Iris pigment epithelial cell (primary cell): ENCODE data around the gene TCF4.

Experiments used
- DNase-seq: peaks from one replicate; pipeline ENCODE4 v3.0.0-alpha.2; 2011; ENCODE audit warnings: low read depth

The TCF4 gene

DNA sequence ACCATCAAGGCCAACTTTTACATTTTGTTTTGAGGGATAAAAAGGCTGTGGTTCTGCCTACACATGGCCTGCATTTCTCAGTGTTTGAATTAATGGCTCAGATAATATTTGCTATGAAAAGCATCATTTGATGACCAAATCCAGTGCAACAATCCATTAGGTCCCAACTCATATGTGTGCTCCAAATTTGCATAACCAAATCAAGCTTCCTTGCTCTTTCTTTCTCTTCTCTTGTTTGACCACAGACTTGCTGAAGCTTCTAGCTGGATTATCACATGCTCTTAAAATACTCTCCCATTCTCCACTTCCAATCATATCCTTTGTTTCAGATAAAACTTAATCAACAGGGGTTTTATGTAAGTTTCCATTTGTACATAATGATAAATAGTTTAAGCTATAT is 147.0 kb downstream of the TCF4 start:
- no peak for DNase-seq

DNA sequence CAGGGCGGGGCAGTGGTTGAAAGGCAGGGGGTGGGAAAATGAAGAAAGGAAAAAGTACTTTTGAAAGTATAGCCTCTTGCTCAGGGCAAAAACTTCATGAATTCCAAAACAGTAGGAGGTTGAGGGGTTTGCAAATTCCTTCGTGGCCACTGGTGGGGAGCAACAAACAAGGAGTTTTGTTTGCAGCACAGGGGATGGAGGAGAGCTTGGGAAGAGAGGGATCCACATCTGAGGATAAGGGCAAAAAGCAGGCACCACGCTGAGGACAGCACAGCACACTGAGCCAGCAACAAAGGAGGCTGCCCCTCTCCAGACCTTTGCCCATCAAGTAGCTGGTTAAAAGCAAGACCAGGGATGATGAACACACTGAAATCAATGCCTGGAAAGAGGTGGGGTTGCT is 148.9 kb downstream of the TCF4 start:
- no peak for DNase-seq

DNA sequence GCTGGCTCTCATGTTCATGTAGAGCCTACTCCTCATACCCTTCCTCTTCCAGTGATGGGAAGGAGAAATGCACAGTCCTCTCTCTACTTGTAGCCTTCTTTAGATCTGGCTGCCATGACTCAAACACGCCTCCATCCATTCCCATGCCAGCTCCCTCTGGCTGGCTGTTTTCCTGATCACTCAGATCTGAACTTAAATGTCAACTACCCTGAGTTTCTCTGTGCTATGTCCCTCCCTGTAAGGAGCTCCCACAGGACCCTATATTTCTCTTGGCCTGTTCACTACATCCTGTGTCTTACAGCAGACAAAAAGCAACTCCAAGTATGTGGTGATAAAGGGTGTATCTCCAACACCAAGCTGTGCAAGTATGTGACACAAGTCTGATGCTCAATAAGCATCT is 152.4 kb downstream of the TCF4 start:
- DNase-seq: no peak

DNA sequence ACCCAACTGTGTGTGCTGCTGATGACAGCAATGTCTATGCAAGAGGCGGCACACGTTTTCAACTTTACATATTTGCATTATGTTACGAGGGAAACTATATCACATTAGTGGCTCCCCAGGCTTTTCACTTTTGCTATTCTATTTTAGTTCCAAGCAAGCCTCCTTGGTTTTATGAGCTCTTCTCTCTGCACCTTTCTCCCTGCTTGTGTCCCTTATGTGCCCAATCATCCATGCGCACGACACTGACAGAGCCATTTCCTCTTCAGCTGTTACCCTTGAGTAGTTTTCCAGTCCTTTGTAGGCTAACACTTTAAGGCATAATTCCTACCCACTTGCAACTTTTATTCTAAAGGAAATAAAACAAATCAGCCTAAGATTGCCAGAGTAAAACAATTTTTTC is 154.3 kb downstream of the TCF4 start:
- no peak for DNase-seq

DNA sequence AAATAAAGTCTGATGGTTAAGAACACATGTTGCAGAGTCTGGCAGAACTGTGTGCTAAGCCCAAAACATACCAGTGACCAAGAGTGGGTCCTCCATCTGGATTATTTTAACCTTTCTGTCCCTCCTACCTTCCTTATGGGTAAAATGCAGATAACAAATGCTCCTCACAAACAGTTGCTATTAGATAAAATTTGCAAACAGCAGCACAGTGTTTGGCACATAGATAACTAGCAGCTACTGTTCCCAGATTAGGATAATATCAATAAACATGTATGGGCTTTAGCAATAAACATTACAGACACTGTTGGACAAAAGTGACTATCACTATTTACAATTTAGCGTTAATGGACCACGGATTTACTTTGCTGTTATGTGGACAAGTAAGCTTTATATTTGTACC is 154.9 kb downstream of the TCF4 start:
- DNase-seq: no peak

DNA sequence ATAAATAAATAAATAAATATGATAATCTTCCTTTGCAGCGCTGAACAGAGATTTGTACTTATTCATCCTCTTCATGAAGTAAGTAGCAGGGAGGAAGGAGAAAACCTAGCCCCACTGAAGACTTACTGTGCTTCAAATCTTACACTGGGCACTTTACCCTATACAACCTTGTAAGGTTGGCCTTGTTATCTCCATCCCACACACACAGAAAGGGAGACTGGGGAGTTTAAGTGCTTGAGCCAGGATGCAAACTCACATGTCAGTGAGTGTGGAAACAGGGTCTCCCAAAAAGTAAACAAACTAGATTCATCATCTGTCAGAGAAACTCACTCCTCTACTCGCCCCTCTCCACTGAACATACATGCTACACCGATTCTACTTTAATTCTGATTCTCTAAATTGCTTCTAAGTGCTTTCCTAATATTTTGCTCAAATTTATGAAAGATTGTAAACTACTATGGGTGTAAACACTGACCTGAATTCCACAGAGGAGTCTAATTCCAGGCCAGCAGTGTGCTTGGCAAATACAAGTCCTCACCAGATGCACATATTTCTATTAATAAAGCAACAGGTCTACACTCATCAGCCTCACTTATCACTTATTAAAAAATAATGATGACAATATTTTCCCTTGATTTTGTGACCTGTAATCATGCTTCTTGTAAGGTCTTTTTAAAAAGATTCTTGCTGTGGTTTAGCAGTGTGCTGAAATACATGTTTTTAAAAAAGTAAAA is 155.5 kb downstream of the TCF4 start:
- DNase-seq: no peak

DNA sequence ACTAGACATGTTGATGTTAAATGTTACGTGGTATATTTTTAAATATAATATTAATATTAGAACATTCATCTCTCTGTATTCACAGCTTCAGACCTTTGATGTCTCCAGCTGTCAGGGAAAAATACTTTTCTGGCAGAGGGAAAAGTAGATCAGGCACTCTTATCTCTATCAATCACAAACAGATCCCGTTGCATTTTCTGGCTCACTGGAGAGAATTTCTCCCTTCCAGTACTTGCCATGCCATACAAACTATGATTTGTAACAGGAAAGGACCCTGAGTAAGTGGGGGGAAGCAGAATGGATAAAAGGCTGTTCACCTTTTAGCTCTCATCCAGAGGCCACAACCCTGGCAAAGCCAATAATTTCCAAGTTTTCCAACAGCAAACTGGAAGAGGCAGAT is 158.0 kb downstream of the TCF4 start:
- no peak for DNase-seq

DNA sequence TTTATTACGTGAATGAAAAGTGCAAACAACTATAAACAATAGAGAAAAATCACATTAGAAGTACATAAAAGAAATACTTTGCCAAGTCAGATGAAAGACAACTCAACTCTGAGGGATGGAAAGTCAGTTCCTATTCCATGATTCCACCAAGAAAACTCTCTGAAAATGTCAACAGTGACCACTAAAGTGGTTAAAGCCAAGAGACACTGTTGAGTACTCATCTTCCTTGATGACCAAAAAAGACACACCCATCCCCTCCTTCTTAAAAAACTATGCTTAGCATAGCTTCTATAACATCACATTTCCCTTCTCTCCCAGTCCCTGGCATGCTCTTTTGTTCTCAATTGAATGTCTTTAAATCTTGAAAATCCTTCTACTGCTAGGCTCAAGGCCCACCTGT is 160.0 kb downstream of the TCF4 start:
- no peak for DNase-seq

DNA sequence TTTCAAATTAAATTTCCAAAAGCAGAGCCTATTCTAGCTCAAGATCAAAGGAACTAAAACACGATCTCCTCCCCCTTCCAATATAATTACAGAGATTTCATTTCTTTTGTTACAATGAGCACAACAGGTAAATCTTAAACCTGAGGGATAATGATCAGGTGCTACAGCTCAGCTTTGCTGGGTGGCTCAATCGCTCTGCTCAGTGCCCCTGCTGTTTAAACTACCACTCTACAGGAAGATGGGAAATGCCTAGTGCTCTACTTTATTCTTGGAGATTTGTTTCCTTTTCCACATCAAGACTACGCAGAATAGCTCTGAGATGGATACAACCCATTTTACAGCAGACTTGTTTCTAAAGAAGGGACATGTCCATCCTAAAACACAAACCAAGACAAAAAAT is 162.3 kb downstream of the TCF4 start:
- DNase-seq: no peak

DNA sequence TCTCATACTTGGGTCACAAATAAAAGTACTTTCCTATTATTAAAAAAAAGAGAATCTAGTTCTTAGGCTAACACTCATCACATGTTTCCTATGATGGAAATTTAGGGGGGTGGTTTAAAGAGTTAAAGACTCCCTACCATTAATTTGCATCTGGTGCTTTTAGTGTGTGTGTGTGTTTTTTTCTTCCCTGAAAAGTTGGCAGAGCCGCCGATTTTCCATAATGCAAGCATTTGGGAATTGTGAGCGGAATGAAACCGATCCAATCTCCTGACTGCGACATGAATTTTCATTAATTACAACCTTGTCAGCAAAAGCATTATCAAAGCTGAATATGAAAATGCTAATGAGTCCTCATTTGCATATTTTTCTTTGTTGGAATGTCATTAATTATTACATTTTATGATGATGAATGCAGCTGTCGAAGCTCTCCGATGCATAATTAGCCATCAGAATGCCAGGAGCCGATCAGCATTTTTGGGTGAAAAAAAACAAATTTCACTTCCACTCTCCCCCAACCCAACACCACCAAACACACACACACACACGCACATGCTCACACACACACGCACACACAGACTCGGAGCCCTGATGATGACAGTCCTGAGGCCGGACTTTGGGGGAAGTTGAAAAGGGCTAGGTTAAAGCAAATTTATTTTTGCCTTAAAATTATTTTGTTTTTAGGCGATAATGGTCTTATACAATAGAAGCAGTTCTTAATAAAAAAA is 165.4 kb downstream of the TCF4 start:
- no peak for DNase-seq

DNA sequence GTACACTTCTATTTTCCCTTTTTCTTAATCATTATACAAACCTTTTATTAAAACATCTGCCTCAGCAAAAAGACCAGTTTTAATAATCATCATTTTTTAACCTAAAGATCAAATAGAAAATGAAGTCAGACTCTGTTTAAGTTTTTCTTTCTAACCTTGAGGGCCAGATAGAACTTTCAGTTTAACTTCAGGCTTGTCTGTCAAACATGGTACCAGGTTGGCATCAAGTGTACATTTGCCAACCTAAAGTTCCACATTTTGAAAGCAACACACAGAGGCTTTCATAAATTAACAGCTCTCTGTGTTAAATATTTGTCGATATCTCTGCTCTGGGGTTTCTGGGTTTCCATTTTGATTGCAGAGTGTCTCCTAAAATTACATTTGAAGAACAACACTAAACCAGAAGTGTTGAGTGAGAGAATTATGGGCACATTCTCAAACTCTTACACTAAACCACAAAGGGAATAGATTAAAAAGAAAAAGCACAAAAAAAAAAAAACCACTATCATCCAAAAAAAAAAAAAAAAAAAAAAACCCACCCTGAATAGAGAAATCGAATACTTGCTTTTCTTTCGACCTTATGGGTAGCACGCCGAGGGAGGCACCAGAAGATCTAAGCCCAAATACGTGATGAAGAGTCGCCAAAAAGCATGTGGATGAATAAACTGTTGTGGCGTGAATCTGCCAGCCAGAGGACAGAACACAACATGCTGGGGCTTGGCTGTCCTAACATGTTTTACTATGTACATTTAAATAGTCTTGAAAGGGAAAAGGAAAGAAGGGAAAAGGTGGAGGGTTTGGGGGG is 166.2 kb downstream of the TCF4 start:
- no peak for DNase-seq

DNA sequence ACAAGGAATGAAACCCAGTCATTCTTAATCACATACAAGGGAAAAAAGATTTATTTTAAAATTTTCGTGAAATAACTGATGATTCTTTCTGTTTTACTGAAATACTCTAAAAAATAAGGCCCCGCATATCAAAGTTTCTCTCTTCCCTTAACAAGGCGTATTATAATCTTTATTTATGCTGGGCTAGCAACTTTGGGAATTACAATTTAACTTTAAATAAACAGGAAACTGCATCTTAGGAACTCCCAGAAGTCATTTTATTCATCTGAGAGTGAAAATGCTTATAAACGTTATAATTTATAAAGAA is 166.7 kb downstream of the TCF4 start:
- DNase-seq: no peak

DNA sequence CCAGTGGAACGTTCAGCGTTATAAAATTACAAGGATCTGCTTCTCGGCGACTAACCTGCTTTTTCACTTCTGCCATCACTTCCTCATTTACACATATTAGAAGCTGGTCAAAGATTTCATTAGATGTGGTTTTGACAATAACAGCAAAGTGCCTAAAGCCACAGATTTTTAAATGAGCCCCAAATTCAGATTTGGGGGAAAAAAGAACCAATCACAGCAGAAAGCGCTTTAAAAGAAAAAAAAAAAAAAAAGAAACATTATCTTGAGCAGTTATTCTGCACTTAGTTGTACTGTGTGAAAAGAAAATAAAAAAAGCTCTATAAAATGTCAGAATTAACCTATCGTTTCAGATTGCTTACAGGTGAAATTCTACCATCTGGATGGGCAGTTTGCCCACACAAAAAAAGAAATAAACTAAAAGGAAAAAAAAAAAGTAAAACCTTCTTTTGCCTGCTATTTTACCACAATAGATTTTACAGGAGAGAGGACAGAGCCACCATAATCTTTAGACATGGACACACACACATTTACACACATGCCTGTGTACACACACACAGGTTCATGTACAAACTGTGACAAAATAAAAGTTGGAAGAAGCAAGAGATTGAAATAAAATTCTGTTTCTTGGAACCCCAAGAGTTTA is 167.2 kb downstream of the TCF4 start:
- DNase-seq: no peak

DNA sequence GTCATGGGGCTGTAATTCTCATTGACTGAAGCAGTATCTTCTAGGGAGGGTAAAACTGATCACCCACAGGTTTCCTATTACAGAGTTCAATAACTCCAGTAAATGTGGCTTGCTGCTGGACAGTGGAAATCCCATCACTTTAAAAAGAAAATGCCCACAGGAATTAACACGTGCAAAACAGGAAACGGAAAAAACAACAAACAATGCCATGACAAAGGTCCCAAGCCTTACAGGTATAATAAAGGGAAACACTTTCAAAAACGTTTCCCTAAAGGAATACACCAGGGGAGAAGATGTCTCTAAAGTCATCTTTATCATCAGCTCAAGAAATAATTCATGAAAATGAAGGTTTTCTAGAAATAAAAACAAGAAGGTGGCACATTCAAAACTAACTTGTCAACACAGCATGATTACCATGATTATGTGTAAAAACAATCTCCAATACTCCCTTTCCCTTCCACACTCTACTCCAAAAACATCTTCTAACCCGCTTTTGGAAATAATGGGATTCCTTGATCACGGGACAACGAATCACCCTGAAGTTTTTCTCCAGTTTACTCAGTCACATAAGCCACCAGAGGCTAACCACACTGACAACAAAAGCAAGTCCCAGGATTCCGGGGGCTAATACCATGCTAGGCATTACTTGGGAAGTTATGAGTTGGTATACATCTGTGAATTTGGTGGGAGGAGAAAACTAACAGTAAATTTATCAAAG is 167.9 kb downstream of the TCF4 start:
- DNase-seq: no peak

DNA sequence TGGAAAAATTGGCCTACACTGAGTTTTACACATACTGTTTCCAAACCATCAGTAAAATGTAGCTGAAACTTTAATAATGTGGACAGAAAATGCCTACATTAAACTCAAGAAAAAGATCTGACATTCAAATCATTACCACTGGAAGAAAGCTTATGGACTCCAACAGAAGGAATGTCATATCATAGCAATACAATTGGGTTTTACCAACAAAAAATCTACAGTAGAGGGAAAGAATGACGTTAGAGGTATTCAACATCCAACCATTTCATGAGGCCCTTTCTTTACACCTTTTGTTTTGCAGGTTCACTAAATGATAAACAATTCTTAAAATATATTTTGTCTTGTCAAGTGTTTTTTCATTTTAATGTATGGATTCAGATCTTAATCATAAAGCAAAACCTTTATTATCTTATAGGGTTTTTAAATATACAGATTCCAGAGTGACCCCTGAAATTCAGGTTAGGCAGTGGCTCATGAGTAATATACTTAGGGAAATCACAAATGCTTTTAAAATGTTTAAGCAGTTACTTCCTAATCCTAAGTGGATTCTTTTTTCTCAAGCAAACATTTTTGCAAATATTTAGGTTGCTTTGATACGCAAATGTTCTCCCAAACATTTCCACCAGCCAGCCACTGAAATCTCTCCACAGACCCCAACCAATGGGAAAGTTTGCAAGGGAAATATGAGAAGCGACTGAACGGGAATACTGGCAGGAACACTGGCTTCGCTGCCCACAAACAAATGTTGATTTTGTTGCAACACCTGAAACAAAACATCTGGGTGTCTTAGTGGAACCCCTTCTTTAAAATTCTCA is 168.7 kb downstream of the TCF4 start:
- no peak for DNase-seq

DNA sequence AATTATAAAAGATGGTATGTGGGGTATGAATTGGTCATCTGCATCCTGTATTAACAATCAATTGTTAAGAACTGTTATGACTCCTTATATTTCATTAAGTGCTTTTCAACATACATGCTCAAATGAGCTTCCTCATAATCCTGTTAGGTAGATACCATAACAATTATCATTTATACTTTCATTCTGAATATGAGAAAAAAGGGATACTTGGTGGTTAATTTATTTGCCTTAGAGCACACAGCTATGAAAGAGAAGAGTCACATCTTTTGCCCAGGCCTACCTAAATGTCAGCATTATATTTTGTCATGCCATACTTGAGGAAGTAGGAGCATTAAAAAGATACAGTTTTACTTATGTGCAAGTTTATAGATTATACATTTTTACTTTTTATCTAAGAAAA is 169.6 kb downstream of the TCF4 start:
- no peak for DNase-seq

DNA sequence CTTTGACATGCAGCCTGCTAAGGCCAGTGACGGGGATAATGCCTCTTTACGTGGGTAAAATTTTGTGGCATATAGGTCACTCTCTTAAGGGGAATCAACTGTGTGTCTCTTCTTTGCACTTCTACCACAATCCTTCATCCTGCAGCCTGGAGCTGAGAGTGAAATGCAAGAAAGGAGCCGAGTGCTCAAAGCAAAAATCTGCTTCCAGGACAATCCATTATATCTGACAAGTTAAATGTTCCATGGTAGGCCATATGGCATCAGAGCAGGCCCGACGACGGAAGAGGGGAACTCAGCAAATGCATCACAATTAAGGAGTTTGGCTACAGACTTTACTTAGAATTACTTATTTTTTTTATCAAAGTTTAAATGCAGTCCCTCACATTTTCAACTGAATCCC is 171.2 kb downstream of the TCF4 start:
- no peak for DNase-seq

DNA sequence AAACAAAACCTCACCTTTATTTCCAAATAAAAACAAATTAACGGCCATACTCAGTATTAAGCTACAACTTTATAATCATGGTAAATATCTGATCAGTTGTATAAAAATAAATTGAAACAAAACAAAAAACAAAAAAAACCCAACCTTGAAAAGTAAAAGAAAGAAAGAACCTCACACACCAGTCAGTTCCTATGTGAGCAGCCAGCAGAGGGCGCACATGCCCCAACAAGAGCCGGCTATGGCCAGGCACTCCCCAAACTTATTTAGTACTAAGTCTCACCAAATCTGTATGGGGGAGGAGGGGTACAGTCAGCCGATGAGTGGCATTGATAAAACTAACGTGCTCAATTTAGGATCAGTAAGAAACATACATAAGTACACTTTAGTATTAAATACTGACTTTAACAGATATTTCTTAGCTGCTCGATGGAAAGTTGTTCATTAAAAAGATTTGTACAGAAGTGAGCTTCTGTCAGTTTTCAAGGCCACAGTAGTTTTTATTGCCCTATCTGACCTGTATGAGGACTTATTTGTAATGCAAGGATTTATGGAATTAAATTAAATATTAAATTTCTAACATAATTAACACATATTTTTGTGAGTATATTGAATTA is 172.6 kb downstream of the TCF4 start:
- DNase-seq: peak; percentile 86

DNA sequence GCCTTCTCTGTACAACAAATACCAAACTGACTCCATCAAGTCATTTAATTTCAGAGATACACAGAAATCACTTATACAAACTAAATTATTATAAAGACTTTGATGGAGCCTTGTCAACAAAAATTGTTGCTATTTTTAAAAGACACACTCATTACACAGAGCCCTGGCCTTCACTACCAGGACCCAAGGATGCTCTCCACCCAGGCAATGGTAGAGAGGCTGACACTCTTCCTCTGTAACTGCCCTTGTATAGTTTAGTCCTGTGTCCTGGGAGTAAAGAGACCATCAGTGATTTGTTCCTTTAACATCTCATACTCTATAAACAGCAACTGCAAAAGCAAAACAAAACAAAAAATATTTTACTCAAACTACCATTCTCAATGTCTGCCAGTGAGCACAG is 173.5 kb downstream of the TCF4 start:
- DNase-seq: no peak

DNA sequence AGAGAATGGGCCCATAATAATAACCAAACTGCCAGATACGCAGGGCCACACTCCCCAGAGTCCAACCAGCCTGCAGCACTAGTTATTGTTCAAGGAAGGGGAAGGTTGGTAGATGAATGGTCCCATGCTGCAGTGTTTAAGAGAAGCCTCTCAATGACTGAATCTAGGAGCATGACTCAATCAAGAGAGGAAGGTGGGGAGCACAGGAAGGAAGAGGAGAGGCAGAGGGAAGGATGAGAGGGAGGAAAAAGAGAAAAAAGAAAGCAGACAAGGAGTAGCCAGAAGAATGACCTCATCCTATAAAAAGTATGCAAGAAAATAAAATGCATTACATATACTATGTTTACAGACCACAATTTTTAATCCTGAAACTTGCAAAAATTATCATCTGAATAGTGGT is 174.5 kb downstream of the TCF4 start:
- DNase-seq: peak; percentile 29
